ENCODE results near the gene OR13H1.

GRCh38 chrX:131549011-131549410 is 5.1 kb downstream of the OR13H1 start:
- TF ChIP-seq FOXA1 (IDR thresholded peaks at IDR 0.05) = no peak
- TF ChIP-seq CTCF (IDR thresholded peaks at IDR 0.05; ENCODE audit: low read depth, low read length, missing input control) = no peak

Data from liver (tissue), 2 donors.